CD4-positive, alpha-beta T cell treated with Interferon gamma for 1 hour (primary cell): ENCODE data around the gene ARL14EPL.
A peak's percentile ranks its signal among the peaks of the same experiment; 100 is the strongest.

ENCODE experiments used
- DNase-seq: peaks from one replicate; pipeline ENCODE4 v3.0.0-alpha.2; 2020

ARL14EPL gene

DNA sequence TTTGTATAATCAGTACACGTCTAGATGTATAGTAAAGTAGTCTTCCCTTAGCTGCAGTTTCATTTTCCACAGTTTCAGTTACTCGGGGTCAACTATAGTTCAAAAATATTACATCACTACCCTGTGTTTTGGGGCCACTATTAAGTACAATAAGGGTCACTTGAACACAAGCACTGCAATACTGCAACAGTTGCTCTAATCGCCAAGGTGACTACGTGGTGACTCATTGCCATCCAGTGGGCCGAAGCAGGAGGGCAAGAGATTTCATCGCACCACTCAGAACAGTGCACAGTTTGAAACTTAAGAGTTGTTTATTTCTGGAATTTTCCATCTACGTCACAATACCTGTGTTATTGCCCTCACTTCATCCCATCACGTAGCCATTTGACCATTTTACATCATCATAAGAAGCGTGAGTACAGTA lies at the start of gene ARL14EPL:
Gene ARL14EPL, plus strand, starts transcription at position 379 of the 424 bp plus-strand sequence. CDS start 18,994 bp downstream, outside the sequence.
- DNase-seq, result peak; percentile 49

DNA sequence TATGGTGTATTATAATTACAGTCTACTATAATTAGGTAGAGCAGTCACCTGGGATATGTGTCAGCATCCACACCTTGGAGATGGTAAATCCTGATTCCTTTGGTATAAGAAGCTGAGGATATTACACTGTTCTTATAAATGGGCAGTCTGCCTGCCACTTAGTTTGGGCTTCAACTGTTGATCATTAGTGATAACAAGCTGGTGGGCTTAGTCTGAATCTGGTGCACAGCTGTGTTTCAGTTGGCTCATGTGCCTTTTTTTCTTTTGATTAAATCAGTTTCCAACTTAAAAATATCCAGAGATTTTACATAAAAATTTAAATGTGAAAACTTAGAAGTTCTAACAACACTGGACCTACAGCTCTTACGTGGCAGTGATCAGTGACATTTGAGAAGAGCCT lies 48.8 kb upstream of the ARL14EPL start:
- DNase-seq, result no peak

DNA sequence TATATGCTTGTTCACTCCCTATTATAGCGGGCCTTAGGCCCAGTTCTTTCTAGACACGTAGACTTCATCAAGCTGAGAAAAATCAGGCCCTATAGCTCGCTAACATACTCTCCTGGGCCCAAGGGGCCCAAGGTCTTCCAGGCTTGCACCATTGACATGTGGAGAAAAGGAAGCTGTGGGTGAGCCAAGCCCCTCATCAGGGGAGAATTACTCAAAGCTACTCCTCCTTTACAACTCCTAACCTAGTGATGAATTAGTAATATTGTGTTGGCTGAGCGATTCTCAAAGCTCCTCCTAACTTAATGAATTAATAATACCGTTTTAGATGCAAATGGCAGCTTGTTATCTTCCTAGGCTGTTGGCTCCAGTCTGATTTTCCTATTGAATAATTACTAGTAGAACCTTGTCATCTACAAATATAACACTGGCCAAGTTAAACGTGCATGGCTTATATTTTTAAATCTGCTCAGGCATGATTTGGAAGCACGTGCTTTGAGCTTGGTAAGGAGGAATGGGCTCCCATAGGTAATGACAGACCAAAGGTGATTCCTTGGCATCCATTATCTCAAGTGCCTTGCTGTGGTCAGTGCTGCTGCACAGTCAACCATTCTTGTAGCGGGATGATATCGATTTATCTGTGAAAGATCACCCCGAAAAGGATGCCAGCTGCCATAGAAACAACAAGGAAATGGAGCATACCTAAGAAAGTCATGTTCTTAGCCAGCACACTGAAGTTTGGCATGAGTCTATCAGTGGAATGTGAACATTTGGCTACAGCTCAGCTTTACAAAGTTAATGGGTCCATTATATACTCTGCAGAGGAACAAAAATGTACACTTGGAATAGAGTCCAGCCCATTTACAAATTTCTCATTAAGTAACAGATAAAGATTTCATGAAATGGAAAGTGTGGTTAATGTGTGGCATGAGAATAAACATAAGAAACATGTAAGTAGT lies 46.2 kb upstream of the ARL14EPL start:
- DNase-seq, result no peak

DNA sequence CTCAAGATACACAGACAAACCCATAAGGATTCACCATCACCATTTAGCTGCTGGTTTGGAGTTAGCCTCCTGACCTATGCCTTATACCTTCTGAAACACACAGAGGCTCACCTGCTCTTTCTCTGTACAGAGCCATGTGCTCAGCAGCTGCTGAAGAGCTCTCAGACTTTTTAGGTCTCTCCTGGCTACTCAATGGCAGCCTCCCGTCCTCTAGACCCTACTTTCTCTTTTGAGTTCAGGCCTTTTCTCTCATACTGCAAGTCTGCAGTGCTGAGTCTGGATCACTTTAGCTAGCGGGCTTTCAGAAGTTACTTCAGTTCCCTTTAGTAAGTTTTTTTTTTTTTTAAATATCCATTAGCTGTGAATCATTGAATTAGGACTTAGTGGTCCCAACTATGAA lies 44.3 kb upstream of the ARL14EPL start:
- no peak for DNase-seq

DNA sequence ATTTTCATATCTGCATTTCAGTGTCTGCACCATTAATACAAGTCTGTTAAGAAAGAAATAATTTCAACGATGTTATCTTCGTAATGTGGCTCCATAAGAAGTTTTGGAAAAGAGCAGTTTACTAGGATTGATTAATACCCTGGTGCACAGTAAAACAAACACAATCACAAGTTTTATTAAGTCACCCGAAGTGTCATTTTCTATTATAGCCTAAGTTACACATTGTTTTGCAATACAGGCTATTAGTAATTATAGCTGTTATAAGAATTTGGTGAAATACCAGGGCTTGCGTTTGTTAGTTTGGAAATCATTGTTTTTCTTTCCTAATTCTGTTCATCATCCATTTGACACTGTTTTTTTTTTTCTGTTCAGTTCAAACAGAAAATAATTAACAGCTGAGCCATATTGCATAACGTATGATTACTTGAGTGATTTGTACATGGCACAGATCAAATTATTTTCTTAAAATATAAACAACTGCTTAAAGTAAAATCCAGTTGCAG lies 39.4 kb upstream of the ARL14EPL start:
- no peak for DNase-seq

DNA sequence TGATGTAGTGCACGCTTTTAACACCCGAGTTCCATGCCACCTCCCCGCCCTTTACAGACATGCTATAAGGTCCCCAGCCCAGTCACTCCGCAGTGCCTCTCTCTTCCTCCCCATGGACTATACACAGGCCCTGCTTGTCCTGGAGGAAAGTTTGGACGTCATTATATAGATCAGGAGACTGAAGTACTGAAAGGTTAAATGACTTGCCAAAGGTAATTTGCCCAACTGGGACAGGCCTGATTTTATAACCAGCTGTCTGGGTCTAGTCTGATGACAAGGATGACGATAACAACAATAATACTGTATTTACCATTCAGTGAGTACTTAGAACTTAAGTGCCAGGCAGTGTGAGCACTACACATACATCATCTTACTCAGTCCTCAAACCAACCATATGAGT lies 36.9 kb upstream of the ARL14EPL start:
- no peak for DNase-seq

DNA sequence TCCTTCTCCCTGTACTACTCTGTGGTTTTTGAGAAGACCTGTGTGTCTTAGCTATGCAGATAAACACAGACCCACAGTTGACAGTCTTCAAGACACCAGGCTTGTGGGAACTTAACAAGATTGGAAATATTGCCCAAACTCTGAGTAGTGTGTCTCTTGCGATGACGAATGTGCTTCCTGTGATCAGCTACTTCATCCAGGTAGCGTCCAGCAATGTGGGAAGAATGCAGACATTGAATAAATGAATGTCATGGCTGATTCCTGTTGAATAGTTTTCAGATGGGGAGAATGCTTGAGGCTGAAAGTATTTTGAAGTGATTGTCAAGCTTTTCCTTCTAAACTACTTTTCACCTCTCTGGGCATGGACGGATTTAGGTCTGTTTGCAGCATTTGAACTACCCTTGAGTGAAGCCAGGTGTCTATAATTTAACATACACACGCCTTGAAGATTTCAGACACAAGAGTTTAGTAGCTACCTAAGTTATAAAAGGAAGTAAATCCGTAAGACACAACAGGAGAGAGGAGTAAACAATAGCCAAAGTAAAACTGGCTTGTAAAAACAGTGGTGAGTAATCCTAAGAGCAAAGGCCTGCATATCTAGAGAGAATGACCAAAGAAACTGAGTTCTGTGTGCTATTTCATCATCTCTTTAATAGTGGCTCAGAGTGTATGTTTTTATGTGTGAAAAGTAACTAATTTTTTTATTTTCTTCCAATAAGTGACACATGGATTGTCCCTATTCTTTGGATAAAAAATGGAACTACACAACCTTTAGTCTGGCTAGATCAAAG lies 30.0 kb upstream of the ARL14EPL start:
- no peak for DNase-seq

DNA sequence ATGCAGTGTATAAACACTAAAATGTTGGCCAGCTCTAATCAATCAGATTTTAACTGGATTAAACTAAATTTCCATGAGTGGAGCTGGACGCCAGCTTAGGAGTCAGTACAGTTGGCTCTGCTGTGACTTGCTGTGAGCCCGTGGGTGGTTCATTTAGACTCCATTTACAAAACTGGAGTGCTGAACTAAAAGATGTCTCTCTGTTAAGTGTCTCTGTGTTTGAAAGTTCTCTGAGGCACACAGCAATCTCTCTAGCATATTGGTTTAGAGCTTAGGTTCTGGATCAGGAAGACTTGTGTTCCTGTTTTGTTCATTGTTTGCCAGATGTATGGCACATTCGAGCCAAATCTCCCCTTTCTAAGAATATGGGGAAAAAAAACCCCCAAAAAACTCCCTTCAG lies 28.0 kb upstream of the ARL14EPL start:
- no peak for DNase-seq

DNA sequence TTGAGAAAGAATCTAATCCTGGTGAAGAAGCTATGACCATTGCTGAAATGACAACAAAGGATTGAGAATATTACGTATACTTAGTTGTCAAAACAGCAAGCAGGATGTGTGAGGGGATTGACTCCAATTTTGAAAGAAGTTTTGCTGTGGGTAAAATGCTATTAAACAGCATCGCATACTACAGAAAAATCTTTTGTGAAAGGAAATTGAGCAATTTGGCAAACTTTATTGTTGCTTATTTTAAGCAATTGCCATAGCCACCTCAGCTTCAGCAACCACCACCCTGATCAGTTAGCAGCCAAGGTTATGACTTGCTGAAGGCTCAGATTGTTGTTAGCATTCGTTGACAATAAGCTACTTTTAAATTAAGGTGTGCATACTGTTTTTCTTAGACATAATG lies 22.5 kb upstream of the ARL14EPL start:
- DNase-seq, result no peak

DNA sequence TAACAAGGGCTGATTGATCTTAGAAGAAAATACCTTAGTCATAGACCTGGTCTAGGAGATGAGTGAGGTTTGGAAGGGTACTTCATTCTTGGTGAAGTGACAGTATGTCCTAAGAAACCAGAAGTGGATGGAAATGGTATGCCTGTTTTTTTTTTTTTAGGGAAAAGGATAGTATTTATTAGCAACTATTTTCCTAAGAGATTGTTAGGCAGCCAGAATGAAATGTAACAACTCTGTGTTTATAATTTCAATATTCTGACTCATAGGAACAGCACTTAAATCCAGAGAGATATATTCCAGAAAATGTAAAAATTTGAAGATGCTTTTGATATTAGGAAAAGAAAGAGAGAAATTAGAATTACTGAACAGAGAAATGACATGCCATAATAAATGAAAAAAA lies 21.2 kb upstream of the ARL14EPL start:
- DNase-seq, result no peak

DNA sequence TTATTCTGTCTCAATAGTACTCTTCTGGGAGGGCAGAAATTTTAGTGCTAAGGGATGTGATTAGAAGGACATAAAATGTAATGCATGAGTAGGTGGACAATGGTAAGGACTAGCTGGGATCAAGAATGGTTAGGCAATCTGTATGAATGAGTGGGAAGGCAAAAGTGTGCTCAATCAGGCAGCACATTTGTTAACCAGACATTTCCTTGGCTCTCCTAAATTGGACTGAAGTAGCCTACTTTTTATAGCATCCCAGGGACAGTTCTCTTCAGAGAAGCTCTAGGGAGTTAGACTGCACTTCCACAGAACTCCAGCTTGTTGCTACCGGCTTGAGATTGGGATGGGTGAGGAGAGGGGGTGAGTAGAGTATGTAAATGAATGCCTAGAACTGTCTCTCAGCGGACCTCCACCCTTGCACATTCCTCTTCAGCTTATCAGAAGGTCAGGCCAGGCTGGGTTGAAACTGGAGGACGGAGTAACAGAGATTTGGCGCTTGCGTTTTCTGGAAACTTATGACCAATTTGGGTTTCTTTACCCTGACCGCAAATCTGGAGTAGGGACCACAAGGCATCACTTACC lies 19.0 kb upstream of the ARL14EPL start:
- no peak for DNase-seq

DNA sequence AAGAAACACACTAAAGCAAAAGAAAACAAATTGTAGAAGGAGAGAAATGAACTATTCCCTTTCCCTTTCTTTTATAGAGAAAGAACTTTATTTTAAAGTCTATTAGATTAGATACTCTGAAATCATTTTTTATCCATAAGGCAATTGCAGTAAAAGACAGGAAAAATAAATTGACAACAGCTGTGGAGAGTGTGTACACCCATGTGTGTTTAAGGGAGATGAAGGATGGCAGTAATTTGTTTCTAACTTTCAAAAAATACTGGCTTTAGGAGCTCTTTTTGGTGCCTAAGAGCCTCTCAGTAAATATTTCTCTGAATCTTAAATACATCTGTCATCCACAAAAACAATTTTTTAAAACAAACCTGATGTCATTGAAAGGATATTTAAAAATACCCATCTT lies 18.3 kb upstream of the ARL14EPL start:
- no peak for DNase-seq

DNA sequence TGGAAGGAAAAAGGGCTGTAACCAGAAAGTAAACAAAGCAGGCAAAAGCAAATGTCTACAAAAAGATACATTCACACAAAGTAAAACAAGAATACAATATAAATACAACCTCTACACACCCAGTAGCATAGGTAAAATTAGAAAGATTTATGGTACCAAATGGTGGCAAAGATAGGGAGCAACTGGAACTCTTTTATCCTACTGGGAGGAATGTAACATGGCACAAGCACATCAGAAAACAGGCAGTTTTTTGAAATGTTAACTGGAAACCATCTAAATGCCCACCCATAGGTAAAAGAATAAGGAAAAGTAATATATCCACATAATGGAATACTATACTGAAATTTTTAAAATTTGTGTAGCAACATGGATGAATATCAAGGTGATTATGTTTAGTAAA lies 8.7 kb upstream of the ARL14EPL start:
- no peak for DNase-seq

DNA sequence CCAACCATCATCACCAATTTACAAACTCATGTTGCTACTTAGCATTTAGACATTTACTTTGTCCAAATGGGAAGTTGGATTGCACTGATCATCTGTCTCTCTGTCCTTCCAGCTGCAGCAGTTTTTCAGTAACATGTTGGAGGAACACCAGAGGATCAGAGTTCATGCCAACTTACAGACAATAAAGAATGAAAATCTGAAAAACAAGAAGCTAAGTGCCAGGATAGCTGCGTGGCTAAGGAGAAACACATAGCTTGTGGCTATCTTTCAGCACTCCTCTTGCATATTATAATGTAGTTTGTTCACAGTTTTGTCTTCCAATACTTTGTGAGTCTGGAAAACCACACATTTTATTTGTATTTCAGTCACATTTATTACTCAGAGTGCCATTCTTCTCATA lies 6.4 kb upstream of the ARL14EPL start:
- no peak for DNase-seq

DNA sequence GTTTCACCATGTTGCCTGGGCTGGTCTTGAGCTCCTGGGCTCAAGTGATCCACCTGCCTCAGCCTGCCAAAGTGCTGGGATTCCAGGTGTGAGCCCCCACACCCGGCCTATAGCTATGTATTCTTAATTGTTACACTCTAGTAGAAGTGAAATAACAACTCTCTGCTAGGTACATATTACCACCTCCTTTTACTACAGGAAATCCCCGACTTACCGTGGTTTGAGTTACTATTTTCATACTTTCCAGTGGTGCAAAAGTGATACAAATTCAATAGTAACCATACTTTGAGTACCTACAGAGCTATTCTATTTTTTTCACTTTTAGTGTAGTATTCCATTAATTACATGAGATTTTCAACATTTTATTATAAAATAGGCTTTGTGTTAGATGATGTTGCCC lies 719 bp downstream of the ARL14EPL start:
- no peak for DNase-seq

DNA sequence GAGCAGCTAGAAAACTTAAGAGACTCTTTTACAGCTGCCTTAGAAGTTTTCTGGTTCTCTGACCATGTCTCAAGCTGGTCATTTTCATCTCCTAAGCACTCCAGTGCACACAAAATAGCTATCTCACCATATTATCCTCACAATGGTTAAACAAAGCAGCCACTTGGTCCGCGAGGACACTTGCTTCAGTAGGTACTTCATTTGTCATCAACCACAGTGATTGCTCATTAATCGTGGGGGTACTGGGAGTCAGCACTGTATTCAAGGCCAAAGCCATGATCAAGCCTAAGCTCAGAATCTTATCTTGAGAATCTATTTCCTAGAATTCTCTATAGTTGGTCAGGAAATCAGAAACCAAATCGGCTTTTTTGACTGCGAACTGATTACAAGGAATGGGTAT lies 2.9 kb downstream of the ARL14EPL start:
- no peak for DNase-seq

DNA sequence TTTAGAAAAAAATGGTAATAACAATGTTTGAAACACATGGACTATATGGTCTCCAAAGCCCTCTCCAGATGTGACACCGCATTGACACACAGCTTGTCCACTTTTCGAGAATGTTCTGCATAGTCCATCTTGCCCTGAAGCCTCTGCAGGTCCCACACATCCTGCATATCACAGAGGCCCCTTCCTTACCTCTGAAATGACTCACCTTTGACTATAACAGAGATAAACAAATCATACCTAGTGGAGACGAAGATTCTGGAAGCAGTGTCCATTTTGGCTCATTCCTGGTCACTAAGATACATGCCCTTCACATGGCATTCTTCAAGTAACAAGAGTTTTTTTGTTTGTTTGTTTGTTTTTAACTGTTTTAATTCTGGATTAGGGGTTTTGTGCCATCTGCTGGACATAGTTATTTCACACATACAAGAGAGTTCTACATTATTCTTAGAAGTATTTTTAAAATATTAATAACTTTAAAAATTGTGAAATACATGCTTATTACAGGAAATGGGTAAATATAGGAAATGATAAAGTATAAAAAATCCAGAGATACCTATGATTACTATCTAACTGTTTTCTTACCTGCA lies 5.1 kb downstream of the ARL14EPL start:
- no peak for DNase-seq

DNA sequence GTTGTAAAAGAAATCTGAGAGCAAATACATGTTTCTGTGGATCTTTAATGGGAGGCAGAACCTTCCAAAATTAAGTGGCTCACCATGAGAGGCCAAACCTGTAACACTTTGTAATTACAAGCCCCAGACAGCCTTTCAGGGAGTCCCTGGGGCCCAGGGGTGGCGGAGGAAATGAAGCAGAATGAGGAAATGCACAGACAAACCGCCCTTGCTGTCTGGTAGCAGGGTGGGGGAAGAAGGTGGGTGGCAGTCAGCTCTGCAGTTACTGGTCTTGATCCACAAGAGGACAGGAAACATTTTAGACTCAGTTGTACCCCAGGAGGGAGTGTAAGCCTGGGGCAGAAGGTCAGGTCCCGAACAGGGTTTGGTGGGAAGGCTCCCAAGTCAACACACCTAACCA lies 6.5 kb downstream of the ARL14EPL start:
- DNase-seq, result peak; percentile 43

DNA sequence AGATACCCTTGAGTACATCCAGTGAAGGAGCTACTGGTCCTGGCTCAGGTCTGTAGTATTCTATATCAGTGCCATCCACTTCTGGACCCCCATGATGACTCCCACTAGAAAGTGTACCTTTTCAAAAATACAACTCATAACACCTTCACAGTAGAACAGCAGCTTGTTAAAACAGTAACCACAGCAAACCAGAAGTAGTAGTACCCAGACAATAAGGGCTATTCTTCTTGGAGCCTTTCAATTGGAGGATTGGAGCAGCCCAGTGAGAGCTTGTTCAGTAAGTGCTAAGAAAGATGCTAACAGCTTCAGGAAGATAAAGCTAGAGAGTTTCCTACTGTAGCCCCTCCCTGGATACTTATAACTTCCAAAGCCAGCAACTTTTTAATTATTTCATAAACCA lies 10.1 kb downstream of the ARL14EPL start:
- DNase-seq, result no peak

DNA sequence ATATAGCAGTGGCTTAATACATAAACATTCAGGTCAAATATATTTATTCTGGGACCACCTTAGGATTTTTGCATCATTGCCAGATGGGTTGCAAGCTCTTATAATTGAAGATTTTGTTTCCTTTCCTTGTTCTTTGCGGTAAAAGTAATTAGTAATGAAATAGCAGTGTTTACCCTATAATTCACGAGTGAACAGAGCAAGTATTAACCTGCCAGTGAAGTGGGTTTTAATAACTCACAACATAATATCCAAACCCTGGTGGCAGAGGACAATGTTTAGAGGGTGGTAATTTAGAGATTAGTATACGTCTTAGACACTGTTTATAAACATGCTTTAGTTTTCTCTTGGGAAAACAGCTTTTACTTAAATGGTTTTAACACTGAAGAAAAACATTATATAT lies 11.8 kb downstream of the ARL14EPL start:
- no peak for DNase-seq

DNA sequence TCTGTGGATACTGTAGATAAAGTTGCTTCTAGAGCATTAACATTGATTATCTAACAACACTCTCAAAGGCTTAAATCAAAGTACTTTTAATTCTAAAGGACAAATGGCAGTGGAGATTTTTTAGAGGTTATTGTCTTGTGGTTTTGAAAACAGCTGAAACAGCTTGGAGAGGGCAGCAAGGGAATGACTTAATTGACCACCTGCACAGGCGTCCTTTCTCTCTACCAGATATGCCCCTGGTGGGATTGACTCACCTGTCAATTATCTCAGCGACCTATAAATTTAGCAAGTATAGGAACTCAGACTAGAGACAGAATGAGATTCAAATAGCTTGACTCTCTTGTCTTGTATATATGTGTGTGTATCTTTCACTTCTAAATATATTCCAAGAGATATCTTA lies 13.5 kb downstream of the ARL14EPL start:
- no peak for DNase-seq

DNA sequence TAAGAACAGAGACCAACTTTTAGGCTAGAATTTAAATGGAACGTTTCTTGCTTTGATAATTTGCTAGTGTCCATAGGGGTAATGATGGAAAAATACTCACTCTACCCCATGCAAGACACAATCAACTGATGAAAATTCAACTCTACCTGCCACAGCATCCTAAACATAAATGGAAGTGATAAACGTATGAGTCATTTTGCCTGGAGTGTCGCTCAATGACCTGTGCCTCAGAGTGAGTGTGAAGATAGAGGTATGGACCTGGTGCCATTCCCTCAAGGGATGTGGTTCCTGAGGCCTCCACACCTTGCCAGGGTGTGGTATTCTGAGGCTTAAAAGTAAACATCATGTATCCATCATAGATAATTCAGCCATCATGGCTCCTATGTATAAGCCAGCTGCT lies 14.0 kb downstream of the ARL14EPL start:
- DNase-seq, result no peak

DNA sequence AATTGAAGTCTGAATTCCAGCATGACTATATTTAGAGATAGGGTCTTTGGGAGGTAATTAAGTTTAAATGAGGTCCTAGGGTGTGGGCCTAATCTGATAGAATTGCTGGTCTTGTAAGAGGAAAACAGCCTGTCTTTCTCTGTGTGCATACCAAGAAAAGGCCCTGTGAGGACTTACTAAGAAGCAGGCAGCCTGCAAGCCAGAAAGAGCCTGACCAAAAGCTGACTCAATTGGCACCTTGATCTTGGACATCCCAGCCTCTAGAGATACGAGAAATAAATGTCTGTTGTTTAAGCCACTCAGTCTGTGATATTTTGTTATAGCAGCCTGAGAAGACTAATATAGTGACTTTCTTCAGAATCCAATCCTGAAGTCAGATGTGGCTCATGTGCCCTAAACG lies 14.6 kb downstream of the ARL14EPL start:
- no peak for DNase-seq
